Panc1 (cell line): ENCODE results near the gene FRRS1L. TPM values are rescaled to one million over a fixed set of nuclear protein-coding genes. Genes with fewer than 3 reads are reported as not detected.

Experiments used
- ATAC-seq: fragments of 200-7000 bp; cut with Tn5 transposase; 2 replicates; pipeline ENCODE4 v1.9.1; 2020; ENCODE audit warnings: mild to moderate bottlenecking, moderate library complexity
- BruUV-seq: library from RNA; stranded (reverse); fragments of 400-500 nt; replicated peaks from 2 replicates; lab custom pipeline; 2021; lab: Mats Ljungman, UMichigan
- CTCF ChIA-PET: fragments of 300-600 bp; sonication (Branson Sonifier 250); formaldehyde crosslinking; loops from one replicate; lab custom pipeline; 2022; ENCODE audit warnings: antibody characterized with exemption; lab: Charles Lee
- POLR2A ChIA-PET: fragments of 300-600 bp; sonication (Branson Sonifier 250); formaldehyde crosslinking; loops from one replicate; lab custom pipeline; 2022; ENCODE audit warnings: antibody characterized with exemption; lab: Charles Lee
- DNase-seq: peaks from one replicate; pipeline ENCODE4 v3.0.0-alpha.2; 2010; ENCODE audit warnings: low read depth, low spot score
- H3K27ac ChIP-seq: 2 replicates; pipeline ENCODE4 v1.5.1; 2011; ENCODE audit warnings: mild to moderate bottlenecking, low read length, inconsistent platforms
- H3K27me3 ChIP-seq: fragments of 200-500 bp; sonication (Bioruptor generic); 2 replicates; pipeline ENCODE4 v1.6.0; 2014; ENCODE audit warnings: low read length, inconsistent platforms; ENCODE audit not compliant: control insufficient read depth, insufficient read depth
- H3K36me3 ChIP-seq: fragments of 200-500 bp; sonication (Bioruptor generic); 2 replicates; pipeline ENCODE4 v1.5.1; 2014; ENCODE audit warnings: inconsistent platforms, mild to moderate bottlenecking, low read length, moderate library complexity; ENCODE audit not compliant: control insufficient read depth, insufficient read depth
- H3K4me1 ChIP-seq: 2 replicates; pipeline ENCODE4 v1.5.1; 2011; ENCODE audit warnings: inconsistent platforms, mild to moderate bottlenecking, low read length, moderate library complexity; ENCODE audit not compliant: control insufficient read depth, insufficient read depth
- H3K4me3 ChIP-seq, 2 experiments: 2 replicates each; pipeline ENCODE4 v1.5.1; 2011 to 2012; ENCODE audit warnings: low read depth in 2 of 2, low read length in 2 of 2, mild to moderate bottlenecking in 2 of 2, inconsistent platforms in 1 of 2, moderate library complexity in 1 of 2
- H3K9me3 ChIP-seq: fragments of 200-500 bp; sonication (Bioruptor generic); 2 replicates; pipeline ENCODE4 v1.5.1; 2014; ENCODE audit warnings: low read depth, mild to moderate bottlenecking, inconsistent platforms, low read length, moderate library complexity; ENCODE audit not compliant: control insufficient read depth, insufficient read depth
- POLR2AphosphoS5 ChIP-seq: IDR thresholded peaks from 2 replicates; pipeline ENCODE4 v1.6.1; 2012; ENCODE audit warnings: mild to moderate bottlenecking, low read depth, low read length, moderate library complexity
- SIN3A ChIP-seq: IDR thresholded peaks from 2 replicates; pipeline ENCODE4 v1.6.1; 2012; ENCODE audit warnings: low read depth, mild to moderate bottlenecking, low read length, moderate library complexity, borderline replicate concordance; ENCODE audit not compliant: insufficient read depth
- TCF7L2 ChIP-seq: IDR thresholded peaks from 2 replicates; pipeline ENCODE4 v1.6.1; 2011; ENCODE audit warnings: mild to moderate bottlenecking, low read depth, low read length, inconsistent platforms
- in situ Hi-C: cut with HindIII; loops from 2 replicates; pipeline ENCODE4 v1.10.0; 2016; ENCODE audit warnings: low sequenced_read_pairs, low pct_unique_long_range_greater_than_20kb
- intact Hi-C: fragments of 100-400 bp; cut with micrococcal nuclease; formaldehyde crosslinking; loops from one replicate; pipeline ENCODE4 v1.10.0; 2022; ENCODE audit not compliant: unreplicated experiment
- total RNA-seq: library from RNA; stranded (reverse); gene quantifications from one replicate; pipeline ENCODE4 v1.2.1, GENCODE V29; 2021; ENCODE audit not compliant: unreplicated experiment
- TF ChIP-seq, protein P1 (sequence below), 2 experiments: IDR thresholded peaks; 2 replicates each; pipeline ENCODE4 v1.6.1; 2011 to 2012; ENCODE audit warnings: low read depth in 2 of 2, control low read depth in 1 of 2, low read length in 1 of 2, mild to moderate bottlenecking in 1 of 2, moderate library complexity in 1 of 2; ENCODE audit not compliant: insufficient read depth in 1 of 2
- TF ChIP-seq, protein P2 (sequence below): fragments of 450-650 bp; IDR thresholded peaks from 2 replicates; pipeline ENCODE4 v1.5.1; 2017; ENCODE audit warnings: mild to moderate bottlenecking

FRRS1L gene
- total RNA-seq, 1 experiment from 2014 or later: 2.3 TPM

DNA sequence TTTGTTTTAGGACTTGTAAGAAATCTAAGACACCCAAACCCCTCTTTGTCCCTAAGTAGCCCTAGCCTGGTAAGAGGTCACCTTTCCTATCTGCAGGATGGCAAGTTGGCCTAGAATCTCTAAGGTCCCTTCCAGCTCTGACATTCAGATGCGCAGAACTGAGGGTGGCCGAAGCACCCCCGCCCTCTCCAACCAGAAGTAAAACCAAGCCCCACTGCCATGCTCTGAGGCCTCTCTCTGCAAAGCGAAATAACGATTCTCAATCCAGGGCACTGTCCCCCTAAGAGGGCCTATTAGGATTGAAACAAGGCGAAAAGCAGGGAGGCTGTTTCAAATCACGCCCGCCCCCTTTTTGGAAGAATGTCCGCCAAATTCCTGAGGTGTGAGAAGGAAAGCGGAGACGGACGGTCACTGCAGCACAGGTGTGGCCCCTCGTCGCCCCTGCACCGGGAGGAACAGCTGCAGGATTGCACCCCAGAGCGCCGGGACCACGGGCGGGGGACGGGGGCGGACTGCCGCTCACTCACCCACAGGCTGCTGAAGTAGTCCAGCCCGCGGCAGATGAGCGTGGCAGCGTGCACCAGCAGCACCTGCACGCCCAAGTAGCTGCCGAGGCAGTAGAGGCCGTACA, 48.1 kb downstream of the FRRS1L start:
- Histone ChIP-seq H3K4me1 (peaks cover 37% of the 10 kb centered on the region), H3K9me3 (no peaks in the 10 kb centered on the region), H3K36me3 (peaks cover 3% of the 10 kb centered on the region; the same call in 1 of the 2 replicates), H3K27ac (peak overlapping the region; percentile 89), H3K4me3 (peak overlapping the region; percentile 72 to 79), H3K27me3 (no peaks in the 10 kb centered on the region)
- TF ChIP-seq, protein P1, sequence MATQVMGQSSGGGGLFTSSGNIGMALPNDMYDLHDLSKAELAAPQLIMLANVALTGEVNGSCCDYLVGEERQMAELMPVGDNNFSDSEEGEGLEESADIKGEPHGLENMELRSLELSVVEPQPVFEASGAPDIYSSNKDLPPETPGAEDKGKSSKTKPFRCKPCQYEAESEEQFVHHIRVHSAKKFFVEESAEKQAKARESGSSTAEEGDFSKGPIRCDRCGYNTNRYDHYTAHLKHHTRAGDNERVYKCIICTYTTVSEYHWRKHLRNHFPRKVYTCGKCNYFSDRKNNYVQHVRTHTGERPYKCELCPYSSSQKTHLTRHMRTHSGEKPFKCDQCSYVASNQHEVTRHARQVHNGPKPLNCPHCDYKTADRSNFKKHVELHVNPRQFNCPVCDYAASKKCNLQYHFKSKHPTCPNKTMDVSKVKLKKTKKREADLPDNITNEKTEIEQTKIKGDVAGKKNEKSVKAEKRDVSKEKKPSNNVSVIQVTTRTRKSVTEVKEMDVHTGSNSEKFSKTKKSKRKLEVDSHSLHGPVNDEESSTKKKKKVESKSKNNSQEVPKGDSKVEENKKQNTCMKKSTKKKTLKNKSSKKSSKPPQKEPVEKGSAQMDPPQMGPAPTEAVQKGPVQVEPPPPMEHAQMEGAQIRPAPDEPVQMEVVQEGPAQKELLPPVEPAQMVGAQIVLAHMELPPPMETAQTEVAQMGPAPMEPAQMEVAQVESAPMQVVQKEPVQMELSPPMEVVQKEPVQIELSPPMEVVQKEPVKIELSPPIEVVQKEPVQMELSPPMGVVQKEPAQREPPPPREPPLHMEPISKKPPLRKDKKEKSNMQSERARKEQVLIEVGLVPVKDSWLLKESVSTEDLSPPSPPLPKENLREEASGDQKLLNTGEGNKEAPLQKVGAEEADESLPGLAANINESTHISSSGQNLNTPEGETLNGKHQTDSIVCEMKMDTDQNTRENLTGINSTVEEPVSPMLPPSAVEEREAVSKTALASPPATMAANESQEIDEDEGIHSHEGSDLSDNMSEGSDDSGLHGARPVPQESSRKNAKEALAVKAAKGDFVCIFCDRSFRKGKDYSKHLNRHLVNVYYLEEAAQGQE (IDR thresholded peaks at IDR 0.05; ENCODE audit: insufficient read depth in 1 of 2, low read depth in 2 of 2, low read length in 1 of 2): no peak
- TF ChIP-seq POLR2AphosphoS5: no peak
- TF ChIP-seq, protein P2, sequence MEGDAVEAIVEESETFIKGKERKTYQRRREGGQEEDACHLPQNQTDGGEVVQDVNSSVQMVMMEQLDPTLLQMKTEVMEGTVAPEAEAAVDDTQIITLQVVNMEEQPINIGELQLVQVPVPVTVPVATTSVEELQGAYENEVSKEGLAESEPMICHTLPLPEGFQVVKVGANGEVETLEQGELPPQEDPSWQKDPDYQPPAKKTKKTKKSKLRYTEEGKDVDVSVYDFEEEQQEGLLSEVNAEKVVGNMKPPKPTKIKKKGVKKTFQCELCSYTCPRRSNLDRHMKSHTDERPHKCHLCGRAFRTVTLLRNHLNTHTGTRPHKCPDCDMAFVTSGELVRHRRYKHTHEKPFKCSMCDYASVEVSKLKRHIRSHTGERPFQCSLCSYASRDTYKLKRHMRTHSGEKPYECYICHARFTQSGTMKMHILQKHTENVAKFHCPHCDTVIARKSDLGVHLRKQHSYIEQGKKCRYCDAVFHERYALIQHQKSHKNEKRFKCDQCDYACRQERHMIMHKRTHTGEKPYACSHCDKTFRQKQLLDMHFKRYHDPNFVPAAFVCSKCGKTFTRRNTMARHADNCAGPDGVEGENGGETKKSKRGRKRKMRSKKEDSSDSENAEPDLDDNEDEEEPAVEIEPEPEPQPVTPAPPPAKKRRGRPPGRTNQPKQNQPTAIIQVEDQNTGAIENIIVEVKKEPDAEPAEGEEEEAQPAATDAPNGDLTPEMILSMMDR: no peak
- TF ChIP-seq TCF7L2: no peak
- no peak for TF ChIP-seq SIN3A
- no TSS peak for BruUV-seq
- ChIA-PET CTCF (interaction anchor here (0.6 kb wide), 1 partner anchor 130 kb away, joined by 4 read pairs; no protein-coding TSS in a partner anchor), POLR2A (no interaction called here)
- no peak for DNase-seq
- intact Hi-C loops (no loop called here), in situ Hi-C loops (no loop called here)
- ATAC-seq: no peak; the same call in 1 of the 2 replicates

DNA sequence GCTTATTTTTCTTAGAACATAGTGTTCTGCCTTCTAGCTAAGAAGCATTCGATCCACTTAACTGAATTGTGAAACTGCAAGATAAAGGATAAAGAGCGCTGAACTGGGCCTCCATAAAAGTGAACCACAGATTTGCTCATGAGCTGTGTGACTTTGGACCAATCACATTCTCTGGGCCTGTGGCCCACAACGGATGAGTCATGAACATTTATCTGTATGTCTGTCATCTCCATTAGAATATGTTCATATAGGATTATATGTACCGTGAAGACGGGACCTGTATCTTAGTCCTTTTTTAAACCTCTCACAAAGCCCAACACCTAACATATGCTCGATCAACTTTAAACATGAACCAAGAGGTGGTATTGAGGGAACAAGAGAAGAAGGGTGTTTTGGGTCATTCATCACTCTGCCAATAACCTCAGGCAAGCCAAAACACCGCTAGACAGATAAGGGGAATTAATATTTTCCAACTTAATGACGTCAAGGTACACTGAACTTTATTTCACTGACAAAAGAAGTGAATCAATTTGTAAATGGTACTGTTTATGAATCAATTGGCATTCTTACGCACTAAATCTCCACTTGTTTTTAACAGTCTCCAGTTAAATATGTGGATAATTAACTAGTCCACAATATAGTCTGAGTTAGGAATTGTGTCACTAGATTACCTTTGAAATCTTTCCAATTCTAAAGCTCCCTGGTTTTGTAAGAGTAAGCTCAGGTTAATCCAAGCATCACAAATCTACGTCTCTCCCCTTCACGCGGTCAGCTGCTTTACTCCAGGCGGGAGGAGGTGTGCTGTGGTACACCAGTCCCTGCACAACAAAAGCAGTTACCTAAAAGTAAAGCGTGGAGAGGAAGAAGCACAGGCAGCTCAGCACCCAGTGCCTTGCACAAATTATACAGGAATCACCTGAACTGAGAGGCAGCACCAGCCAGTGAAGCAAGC, 48.9 kb downstream of the FRRS1L start:
- BruUV-seq: TSS peak; percentile 71

More for the DNA sequence above, 48.9 kb downstream of the FRRS1L start:
- in situ Hi-C loops: no loop called here
- no peak for DNase-seq
- Histone ChIP-seq H3K36me3 (peaks cover 3% of the 10 kb centered on the region; the same call in 1 of the 2 replicates), H3K27ac (peak overlapping the region; percentile 89), H3K27me3 (no peaks in the 10 kb centered on the region), H3K4me1 (peaks cover 39% of the 10 kb centered on the region), H3K9me3 (no peaks in the 10 kb centered on the region), H3K4me3 (peak overlapping the region; percentile 72 to 79)
- CTCF ChIA-PET: interaction anchor here (0.6 kb wide), 1 partner anchor 131 kb away, joined by 4 read pairs; no protein-coding TSS in a partner anchor
- ATAC-seq: no peak
- intact Hi-C loops: no loop called here
- POLR2A ChIA-PET: no interaction called here
- TF ChIP-seq TCF7L2 (no peak), POLR2AphosphoS5 (no peak), SIN3A (no peak)
- TF ChIP-seq, protein P1 (IDR thresholded peaks at IDR 0.05; ENCODE audit: insufficient read depth in 1 of 2, low read depth in 2 of 2, low read length in 1 of 2): no peak
- TF ChIP-seq, protein P2: no peak
